ENCODE measurements around the gene RSPH6A. TPM values are rescaled to one million over a fixed set of nuclear protein-coding genes. Genes with fewer than 3 reads are reported as not detected.

Gene RSPH6A
- total RNA-seq, 1 donor from 2014 or later: 0.19 TPM

GRCh38 chr19:45827459-45828093 lies 12.5 kb upstream of the RSPH6A start:
- Mint-ChIP-seq H3K36me3 (peaks cover 18% of the 10 kb centered on the region), H3K9me3 (no peaks in the 10 kb centered on the region), H3K27me3 (no peaks in the 10 kb centered on the region), H3K27ac (no peak overlapping the region), H3K4me3 (no peak overlapping the region), H3K4me1 (ENCODE audit: unreplicated experiment) (no peaks in the 10 kb centered on the region)
- DNase-seq (ENCODE audit: extremely low spot score, unreplicated experiment): no peak
- no peak for TF ChIP-seq CTCF (conservative IDR thresholded peaks at IDR 0.05)

GRCh38 chr19:45826934-45827333 lies 11.8 kb upstream of the RSPH6A start:
- H3K27ac Mint-ChIP-seq: no peak overlapping the region
- peaks cover 14% of the 10 kb centered on the region for H3K36me3 Mint-ChIP-seq
- H3K27me3 Mint-ChIP-seq: no peaks in the 10 kb centered on the region
- TF ChIP-seq CTCF (conservative IDR thresholded peaks at IDR 0.05): no peak
- H3K4me1 Mint-ChIP-seq (ENCODE audit: unreplicated experiment): no peaks in the 10 kb centered on the region
- no peaks in the 10 kb centered on the region for H3K9me3 Mint-ChIP-seq
- H3K4me3 Mint-ChIP-seq: no peak overlapping the region
- no peak for DNase-seq (ENCODE audit: extremely low spot score, unreplicated experiment)

DNA sequence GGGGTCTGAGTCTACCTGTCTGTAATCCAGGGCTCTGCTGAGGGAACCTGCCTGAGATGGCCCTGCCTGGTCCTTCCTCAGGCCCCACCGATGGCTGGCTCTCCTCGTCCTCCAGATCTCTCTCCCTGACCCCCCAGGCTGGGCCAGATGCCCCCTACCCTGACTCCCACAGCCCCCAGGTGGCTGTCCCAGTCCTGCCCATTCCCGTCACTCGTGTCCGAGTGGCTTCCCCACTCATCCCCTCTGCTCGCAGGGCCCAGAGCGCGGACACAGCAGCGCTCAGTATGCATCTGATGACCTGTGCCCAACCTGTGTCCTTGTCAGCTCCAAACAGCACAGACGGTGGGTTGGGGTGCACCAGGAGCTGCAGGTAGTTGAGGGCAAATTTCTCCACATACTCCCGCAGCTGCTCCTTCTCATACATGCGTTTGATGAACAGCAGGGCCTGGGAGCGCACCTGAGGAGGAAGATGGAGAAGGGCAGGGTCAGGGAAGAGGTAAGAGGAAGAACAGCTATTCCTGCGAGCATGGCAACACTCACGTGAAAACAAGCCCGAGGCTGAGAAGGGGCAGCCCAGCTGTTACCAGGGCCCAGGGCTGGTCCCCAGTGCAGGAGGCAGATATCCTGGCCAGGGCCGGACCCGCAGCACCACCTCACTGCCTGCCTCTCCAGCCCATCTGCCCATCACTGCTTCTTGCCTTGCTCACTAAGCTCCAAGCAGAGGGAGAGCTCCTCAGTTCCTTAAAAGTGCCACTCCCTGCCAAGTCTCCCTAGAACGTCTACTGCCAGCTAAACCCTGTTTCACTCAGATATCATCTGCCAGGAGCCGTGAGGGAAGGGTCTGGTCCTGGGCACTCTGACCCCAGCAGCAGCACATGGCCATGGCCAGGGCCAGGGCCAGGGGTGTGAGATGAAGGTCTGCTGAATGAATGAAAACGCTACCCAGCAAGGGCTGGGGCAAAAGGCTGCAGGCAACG lies 11.1 kb upstream of the RSPH6A start:
- TF ChIP-seq CTCF (conservative IDR thresholded peaks at IDR 0.05): no peak
- H3K27ac Mint-ChIP-seq: no peak overlapping the region
- DNase-seq (ENCODE audit: extremely low spot score, unreplicated experiment): no peak
- H3K9me3 Mint-ChIP-seq: no peaks in the 10 kb centered on the region
- peaks cover 11% of the 10 kb centered on the region for H3K36me3 Mint-ChIP-seq
- no peaks in the 10 kb centered on the region for H3K4me1 Mint-ChIP-seq (ENCODE audit: unreplicated experiment)
- no peaks in the 10 kb centered on the region for H3K27me3 Mint-ChIP-seq
- H3K4me3 Mint-ChIP-seq: no peak overlapping the region

DNA sequence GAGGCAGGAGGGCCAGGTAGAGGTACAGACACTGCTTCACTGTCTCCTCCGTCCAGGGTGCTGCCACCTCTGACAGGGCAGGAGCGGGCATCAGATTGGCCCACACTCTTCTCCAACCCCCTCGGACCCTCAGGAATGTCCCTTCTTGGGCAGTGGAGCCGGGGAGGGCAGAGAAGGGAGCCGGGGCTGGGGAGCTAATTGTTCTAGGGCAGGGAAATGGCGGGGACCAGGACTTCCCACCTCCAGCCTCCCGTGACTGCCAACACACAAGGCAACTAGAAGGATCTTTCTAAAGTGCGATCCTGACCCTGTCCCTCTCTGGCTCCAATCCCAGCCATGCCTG lies 10.1 kb upstream of the RSPH6A start:
- no peak for TF ChIP-seq CTCF (conservative IDR thresholded peaks at IDR 0.05)
- Mint-ChIP-seq H3K9me3 (no peaks in the 10 kb centered on the region), H3K36me3 (peaks cover 11% of the 10 kb centered on the region), H3K4me3 (no peak overlapping the region), H3K27ac (no peak overlapping the region), H3K27me3 (no peaks in the 10 kb centered on the region), H3K4me1 (ENCODE audit: unreplicated experiment) (no peaks in the 10 kb centered on the region)
- DNase-seq (ENCODE audit: extremely low spot score, unreplicated experiment): no peak

DNA sequence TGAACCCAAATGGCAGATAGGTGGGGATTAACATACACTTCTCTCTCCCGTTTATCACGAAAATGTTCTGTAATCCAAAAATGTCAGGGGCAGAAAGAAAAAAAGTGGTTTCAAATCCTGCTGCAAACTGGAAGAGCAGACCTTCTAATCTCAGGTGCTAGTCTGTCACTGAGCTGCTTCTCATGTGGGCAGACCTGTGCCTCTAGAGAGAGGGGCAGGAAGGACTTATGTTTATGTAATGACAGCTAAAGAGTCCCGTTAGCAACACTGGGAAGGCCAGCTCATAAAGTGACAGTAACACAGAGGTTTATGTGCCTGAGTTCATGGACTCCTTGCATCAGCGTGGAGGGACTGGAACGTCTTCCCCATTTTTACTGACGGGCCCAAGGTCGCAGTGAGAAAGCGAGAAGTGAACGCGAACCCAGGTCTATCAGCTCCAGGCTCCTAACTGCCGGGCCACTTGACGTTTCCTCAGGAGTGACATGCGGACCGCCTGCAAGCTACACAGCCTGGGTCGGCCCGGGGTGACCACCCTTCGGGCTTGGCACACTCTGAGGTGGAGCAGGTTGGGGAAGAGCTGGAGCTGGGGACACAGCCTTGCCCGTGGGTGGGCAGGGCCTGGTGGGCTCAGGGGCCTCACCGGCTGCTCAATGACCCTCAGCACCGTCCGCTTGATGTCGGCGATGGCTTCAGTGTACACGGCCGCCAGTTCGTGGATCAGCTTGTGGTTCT lies 9.6 kb upstream of the RSPH6A start:
- Mint-ChIP-seq H3K4me3 (no peak overlapping the region), H3K27me3 (no peaks in the 10 kb centered on the region), H3K9me3 (no peaks in the 10 kb centered on the region), H3K27ac (no peak overlapping the region), H3K4me1 (ENCODE audit: unreplicated experiment) (no peaks in the 10 kb centered on the region), H3K36me3 (peaks cover 11% of the 10 kb centered on the region)
- no peak for DNase-seq (ENCODE audit: extremely low spot score, unreplicated experiment)
- TF ChIP-seq CTCF (conservative IDR thresholded peaks at IDR 0.05): no peak

Measured in type B pancreatic cell (in vitro differentiated cells).